CD4-positive, alpha-beta T cell treated with Interleukin-2 at 100 ng/mL for 4 hours (primary cell): ENCODE data around the gene AKR1C2.
"Not testable (repeated sequence)": the region's sequence is repeated elsewhere in the genome, so short reads cannot be mapped to it uniquely, and the experiment has no call there.

Experiments used
- DNase-seq: peaks from one replicate; pipeline ENCODE4 v3.0.0-alpha.2; 2020; ENCODE audit warnings: low spot score

Gene AKR1C2

DNA sequence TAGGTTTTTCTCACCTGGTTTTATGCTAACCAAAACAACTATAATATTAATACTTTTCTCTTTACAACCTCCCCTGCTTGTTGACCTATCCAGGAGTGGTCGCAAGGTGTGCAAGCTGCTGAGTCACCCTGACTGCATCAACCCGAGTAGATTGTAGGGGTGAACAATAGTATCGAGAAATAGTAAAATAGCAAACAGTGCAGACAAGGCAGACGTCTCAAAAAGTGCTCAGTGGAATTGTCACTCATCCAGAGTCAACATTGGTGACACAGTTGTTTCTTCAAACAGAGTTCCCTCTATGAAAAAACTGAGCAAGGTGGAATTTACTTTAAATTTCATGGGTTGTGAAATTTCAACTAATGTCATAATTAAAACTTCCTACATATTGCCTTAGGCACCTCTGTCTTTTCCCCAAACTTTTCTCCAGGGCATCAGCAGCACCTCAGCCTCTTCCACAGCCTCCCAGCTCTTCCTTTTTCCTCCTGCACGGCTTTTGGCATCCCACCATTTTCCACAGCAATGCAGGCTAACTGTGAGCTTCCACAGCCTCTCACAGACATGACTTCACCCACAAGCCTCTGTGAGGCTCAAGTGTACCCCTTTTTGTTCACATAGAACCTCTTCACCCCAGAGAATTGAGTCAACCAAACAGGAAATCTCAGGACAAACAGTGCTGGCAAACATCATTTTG, 46.6 kb downstream of the AKR1C2 start:
- not testable (repeated sequence) for DNase-seq

DNA sequence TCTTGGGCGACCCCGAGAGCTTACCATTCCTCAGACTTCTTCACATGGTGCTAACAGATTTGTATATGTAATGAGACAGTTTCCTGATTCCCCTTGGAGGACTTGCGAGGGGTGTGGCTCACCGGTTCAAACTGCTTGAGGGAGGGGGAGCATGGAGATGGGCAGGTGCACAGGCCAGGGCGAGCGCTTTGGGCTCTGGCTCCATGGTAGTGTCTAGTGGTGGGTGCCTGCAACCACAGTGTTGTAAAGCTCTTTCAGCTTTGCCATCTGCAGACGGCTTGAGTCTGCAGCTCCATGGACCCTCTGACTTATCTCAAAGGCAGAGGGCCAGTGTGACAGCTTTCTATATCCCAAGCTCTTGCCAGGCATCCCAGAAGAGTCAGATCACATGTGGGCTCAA, 47.6 kb downstream of the AKR1C2 start:
- not testable (repeated sequence) for DNase-seq

- no peak for DNase-seq
These were observed 50.3 kb downstream of the AKR1C2 start for GRCh38 chr10:4953405-4953804.

- DNase-seq, result not testable (repeated sequence)
These were observed 52.0 kb downstream of the AKR1C2 start for GRCh38 chr10:4951512-4952162.

- no peak for DNase-seq
These were observed 55.7 kb downstream of the AKR1C2 start for GRCh38 chr10:4947635-4948596.

DNA sequence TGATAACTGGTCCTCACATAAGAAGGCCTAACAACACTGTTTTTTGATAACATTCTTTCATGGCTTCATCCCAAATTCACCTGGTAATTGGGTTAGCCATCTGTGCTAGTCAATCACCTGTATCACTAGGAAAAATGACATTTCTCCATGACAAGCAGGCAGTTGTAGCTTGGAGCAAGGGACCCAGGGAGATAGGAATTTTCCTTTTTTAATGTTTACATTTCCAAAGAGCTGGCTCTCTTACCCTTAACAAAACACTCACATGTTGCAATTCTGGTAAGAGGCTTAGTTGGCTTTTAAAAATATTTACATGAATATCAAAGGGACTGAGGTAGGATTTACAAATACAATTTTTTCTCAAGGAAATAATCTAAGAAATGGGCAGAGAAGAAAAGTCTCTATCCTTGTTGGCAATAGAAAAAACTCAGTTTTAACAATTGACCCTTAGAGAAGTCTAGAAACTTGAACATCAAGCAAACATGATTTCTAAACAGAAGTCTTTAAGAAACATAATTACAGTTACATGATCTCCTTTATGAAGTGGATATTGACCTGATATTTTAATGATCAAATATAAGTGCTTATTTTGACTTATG, 56.5 kb downstream of the AKR1C2 start:
- DNase-seq, result no peak

DNA sequence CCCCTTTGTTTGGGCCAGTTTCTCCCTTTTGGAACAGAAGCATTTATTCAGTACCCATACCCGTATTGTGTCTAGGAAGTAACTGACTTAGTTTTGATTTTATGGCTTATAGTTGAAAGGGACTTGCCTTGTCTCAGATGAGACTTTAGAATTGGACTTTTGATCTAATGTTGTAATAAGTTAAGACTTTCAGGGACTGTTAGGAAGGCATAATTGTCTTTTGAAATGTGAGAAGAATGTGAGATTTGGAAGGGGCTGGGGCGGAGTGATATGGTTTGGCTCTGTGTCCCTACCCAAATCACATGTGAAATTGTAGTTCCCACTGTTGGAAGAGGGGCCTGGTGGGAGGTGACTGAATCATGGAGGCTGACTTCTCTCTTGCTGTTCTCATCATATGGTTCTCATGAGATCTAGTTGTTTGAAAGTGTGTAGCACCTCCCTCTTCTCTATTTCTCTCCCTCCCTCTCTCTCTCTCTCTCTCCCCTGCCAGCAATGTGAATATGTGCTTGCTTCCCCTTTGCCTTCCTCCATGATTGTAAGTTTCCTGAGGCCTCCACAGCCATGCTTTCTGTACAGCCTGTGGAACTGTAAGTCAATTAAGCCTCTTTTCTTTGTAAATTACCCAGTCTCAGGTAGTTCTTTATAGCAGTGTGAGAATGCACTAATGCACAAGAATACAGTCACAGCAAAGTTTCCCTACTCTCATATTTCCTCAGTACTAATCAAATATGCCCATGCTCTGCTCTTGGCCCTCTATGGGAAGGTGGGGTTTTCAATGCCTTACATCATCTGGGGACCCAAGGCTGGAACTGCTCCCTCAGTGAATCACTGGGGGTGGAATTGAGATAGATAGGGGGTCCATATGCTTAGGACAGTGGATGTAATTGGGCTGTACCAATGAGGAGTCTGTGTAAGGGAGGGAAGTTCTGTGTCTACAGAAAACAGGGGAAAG, 57.6 kb downstream of the AKR1C2 start:
- DNase-seq, result no peak

DNA sequence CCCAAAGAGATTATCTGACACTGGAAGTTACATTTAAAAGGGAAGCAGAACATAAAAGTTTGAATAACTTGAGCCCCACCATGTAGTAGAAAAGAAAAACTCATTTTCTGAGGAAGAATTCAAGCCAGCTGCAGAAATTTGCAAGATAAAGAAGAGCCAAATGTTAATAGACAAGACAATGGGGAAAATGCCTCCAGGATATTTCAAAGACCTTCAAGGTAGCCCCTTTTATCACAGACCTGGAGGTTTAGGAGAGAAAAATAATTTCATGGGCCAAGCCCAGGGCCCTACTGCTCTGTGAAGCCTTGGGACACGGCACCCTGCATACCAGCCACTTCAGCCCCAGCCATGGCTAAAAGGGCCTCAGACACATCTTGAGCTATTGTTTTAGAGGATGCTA, 58.8 kb downstream of the AKR1C2 start:
- no peak for DNase-seq

DNA sequence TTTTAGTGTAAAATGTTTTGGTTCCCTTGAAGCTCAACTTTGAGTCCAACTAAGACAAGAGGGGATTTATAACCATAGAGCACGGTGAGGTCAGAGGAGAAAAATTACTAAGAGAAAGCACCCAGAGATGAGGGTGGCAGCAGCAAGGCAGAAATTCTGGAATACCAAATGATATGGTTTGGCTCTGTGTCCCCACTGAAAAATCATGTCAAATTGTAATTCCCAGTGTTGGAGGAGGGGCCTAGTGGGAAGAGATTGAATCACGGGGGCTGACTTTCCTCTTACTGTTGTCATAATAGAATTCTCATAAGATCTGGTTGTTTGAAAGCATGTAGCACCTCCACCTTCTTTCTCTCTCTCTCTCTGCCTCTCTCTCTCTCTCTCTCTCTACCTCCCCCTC, 59.8 kb downstream of the AKR1C2 start:
- DNase-seq, result no peak

GRCh38 chr10:4943416-4943815, 60.2 kb downstream of the AKR1C2 start:
- DNase-seq, result not testable (repeated sequence)

GRCh38 chr10:4942931-4943330, 60.7 kb downstream of the AKR1C2 start:
- not testable (repeated sequence) for DNase-seq

DNA sequence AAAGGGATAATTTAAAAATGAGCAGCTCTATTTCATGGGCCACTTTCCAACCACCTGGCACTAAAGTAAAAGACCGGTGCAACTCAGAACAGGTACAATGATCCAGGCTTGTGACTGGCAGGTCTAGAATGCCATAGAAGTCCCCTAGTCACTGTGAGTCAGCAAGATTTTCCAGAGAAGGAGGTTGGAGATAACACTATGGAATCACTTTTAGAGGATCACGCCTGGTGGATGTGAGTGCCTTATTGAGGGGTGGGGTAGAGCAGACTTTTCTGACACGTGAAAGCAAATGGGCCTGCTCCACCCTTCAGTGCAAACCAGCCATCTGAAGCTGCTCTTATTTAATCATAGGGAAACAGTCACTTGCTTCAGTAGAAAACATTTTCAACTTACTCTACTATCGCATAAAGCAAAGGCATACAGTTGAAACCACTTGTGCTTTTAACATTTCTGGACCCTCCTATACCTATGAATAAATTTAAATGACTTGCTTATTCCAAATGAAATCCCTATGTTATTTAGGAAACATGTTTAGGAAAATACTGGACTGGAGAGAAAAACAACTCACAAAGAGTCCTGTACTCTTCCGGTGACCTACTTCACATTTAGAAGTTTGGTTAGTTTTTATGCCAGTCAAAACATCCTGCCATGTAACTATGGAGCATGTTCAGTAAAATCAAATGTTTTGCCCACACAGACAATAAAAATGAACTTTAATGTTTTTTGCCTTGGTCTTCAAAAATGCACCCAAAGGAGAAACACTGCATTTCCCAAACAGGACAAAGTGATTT, 61.9 kb downstream of the AKR1C2 start:
- no peak for DNase-seq

- not testable (repeated sequence) for DNase-seq
These were observed 62.7 kb downstream of the AKR1C2 start for GRCh38 chr10:4940909-4941308.

DNA sequence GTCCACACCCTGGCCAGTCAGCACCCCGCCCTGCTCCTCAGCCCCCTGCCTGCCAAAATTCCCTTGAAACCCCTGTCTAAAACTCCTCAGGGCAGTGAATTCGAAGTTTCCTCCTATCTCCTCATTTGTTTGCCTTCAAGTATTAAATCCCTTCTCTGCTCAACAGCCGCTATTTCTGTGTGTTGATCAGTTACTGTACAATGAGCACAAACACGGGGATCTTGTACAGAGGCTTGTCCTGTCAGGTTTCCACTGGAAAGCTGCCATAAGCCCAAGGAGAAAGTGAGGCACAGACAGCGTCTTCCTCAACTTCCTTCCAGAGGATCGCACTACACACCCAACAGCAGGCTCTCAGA, 63.6 kb downstream of the AKR1C2 start:
- DNase-seq, result not testable (repeated sequence)

DNA sequence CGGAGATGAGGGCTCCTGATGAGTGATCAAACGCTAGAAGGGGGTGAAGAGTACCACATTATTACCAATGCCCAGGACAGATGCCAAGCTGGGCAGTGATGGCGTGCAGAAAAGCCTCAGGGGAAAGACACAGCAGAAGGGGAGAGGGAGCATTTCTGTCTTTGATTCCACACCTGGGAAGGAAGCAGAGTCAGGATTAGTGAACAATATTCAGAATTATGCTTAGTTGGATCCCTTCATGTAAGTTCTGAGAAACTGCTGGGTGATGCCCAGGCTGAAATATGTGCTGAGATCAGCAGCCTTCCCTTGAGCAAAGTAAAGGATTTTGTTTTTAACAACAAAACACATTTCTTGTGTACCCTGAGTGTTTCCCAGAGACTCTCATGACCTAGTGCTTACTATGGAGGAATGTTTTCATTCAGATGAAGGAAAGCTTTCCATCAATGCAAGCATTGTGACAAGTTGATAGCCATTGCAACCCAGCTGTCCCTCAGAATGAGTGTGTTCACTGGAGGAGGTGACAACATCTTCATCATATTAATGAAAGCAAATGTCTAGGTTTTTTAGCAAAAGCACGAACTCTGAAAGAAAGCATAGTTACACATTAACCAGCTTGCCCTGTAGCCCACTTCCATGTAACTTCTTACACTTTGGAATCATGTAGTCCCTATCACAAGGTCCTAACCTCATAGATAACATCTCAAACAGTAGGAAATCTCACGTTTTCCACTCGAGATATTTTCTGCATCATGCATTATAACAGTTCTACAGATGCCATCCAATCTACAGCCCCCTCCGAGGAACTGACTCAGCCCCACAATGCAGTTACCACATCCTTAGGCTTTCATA, 64.2 kb downstream of the AKR1C2 start:
- DNase-seq, result no peak
